Mesendoderm (in vitro differentiated cells): Measurements from ENCODE around the gene GRIFIN.

ENCODE experiments used
- DNase-seq: peaks from one replicate; pipeline ENCODE4 v3.0.0; 2013
- H2AK5ac ChIP-seq: 2 replicates; pipeline ENCODE4 v1.6.1; 2013; ENCODE audit warnings: low read length, inconsistent platforms
- H2BK120ac ChIP-seq: 2 replicates; pipeline ENCODE4 v1.6.1; 2013; ENCODE audit warnings: low read depth, mild to moderate bottlenecking, low read length, moderate library complexity, mixed read lengths
- H2BK15ac ChIP-seq: replicated peaks from 2 replicates; pipeline ENCODE4 v1.6.1; 2013; ENCODE audit warnings: low read depth, mild to moderate bottlenecking, moderate library complexity
- H2BK5ac ChIP-seq: 2 replicates; pipeline ENCODE4 v1.6.1; 2013; ENCODE audit warnings: low read length, inconsistent platforms
- H3K18ac ChIP-seq: 2 replicates; pipeline ENCODE4 v1.6.1; 2013; ENCODE audit warnings: mild to moderate bottlenecking, low read length, mixed read lengths
- H3K23ac ChIP-seq: one replicate; pipeline ENCODE4 v1.6.1; 2013; ENCODE audit warnings: low read length
- H3K27ac ChIP-seq: 2 replicates; pipeline ENCODE4 v1.5.1; 2013; ENCODE audit warnings: low read depth, mild to moderate bottlenecking, inconsistent platforms, low read length, moderate library complexity
- H3K27me3 ChIP-seq: 2 replicates; pipeline ENCODE4 v1.6.1; 2013; ENCODE audit warnings: low read length, control low read depth, mild to moderate bottlenecking, inconsistent platforms; ENCODE audit not compliant: insufficient read depth, poor library complexity
- H3K36me3 ChIP-seq: 2 replicates; pipeline ENCODE4 v1.6.1; 2013; ENCODE audit warnings: low read length, inconsistent platforms; ENCODE audit not compliant: control insufficient read depth, insufficient read depth
- H3K4ac ChIP-seq: one replicate; pipeline ENCODE4 v1.6.1; 2013; ENCODE audit warnings: low read depth, mild to moderate bottlenecking, low read length, moderate library complexity
- H3K4me1 ChIP-seq: 2 replicates; pipeline ENCODE4 v1.6.1; 2013; ENCODE audit warnings: low read depth, low read length, inconsistent platforms; ENCODE audit not compliant: control insufficient read depth
- H3K4me2 ChIP-seq: 2 replicates; pipeline ENCODE4 v1.6.1; 2013; ENCODE audit warnings: low read length
- H3K4me3 ChIP-seq: 2 replicates; pipeline ENCODE4 v1.5.1; 2013; ENCODE audit warnings: mild to moderate bottlenecking, low read length
- H3K56ac ChIP-seq: one replicate; pipeline ENCODE4 v1.6.1; 2013; ENCODE audit warnings: low read length
- H3K79me1 ChIP-seq: 2 replicates; pipeline ENCODE4 v1.6.1; 2013; ENCODE audit warnings: low read length, inconsistent platforms
- H3K79me2 ChIP-seq: 2 replicates; pipeline ENCODE4 v1.6.1; 2013; ENCODE audit warnings: mild to moderate bottlenecking, low read length; ENCODE audit not compliant: control insufficient read depth, insufficient read depth
- H3K9ac ChIP-seq: 2 replicates; pipeline ENCODE4 v1.6.1; 2013; ENCODE audit warnings: low read length, inconsistent platforms
- H4K5ac ChIP-seq: one replicate; pipeline ENCODE4 v1.6.1; 2013; ENCODE audit warnings: low read length
- H4K8ac ChIP-seq: one replicate; pipeline ENCODE4 v1.6.1; 2013; ENCODE audit warnings: low read depth, mild to moderate bottlenecking, control low read depth, low read length, moderate library complexity
- WGBS: extraction: QIAGEN DNeasy Blood & Tissue Kit; methylation state at CpG from one replicate; pipeline ENCODE4 v1.1.7; 2013; ENCODE audit warnings: low lambda C conversion rate, missing lambda C conversion rate; ENCODE audit not compliant: insufficient coverage; ENCODE audit errors: extremely low coverage; 5-methylcytosine and 5-hydroxymethylcytosine counted together

GRIFIN gene

GRCh38 chr7:2507208-2507916 is 31.2 kb upstream of the GRIFIN start:
- no peak overlapping the region for H4K8ac ChIP-seq
- H3K79me1 ChIP-seq: no peaks in the 10 kb centered on the region
- H3K36me3 ChIP-seq: no peaks in the 10 kb centered on the region
- H2AK5ac ChIP-seq: no peak overlapping the region
- H2BK5ac ChIP-seq: no peak overlapping the region
- no peak overlapping the region for H2BK15ac ChIP-seq
- no peaks in the 10 kb centered on the region for H3K27me3 ChIP-seq
- no peak overlapping the region for H3K4me3 ChIP-seq
- DNase-seq: no peak
- no peak overlapping the region for H3K4me2 ChIP-seq
- no peak overlapping the region for H3K9ac ChIP-seq
- WGBS: no CpG with 5 or more reads among the region's 26 CpGs
- H3K18ac ChIP-seq: no peak overlapping the region
- no peak overlapping the region for H3K23ac ChIP-seq
- no peak overlapping the region for H3K56ac ChIP-seq
- H2BK120ac ChIP-seq: no peak overlapping the region
- no peak overlapping the region for H3K4ac ChIP-seq
- H3K79me2 ChIP-seq: no peaks in the 10 kb centered on the region
- no peak overlapping the region for H3K27ac ChIP-seq
- no peaks in the 10 kb centered on the region for H3K4me1 ChIP-seq
- no peak overlapping the region for H4K5ac ChIP-seq

- Histone ChIP-seq H4K8ac (no peak overlapping the region), H3K79me2 (no peaks in the 10 kb centered on the region), H3K4me2 (no peak overlapping the region), H3K56ac (no peak overlapping the region), H3K4me3 (no peak overlapping the region), H3K79me1 (no peaks in the 10 kb centered on the region), H3K4ac (no peak overlapping the region), H3K9ac (no peak overlapping the region), H3K27ac (no peak overlapping the region), H2BK5ac (no peak overlapping the region), H3K36me3 (no peaks in the 10 kb centered on the region), H3K18ac (no peak overlapping the region), H2BK15ac (no peak overlapping the region), H3K4me1 (no peaks in the 10 kb centered on the region), H3K23ac (no peak overlapping the region), H2AK5ac (no peak overlapping the region), H3K27me3 (no peaks in the 10 kb centered on the region), H4K5ac (no peak overlapping the region), H2BK120ac (no peak overlapping the region)
- no CpG with 5 or more reads among the region's 14 CpGs for WGBS
- no peak for DNase-seq
These were observed 29.2 kb upstream of the GRIFIN start for GRCh38 chr7:2505401-2505800.

- WGBS: no CpG with 5 or more reads among the region's 19 CpGs
- H3K56ac ChIP-seq: no peak overlapping the region
These were observed 28.7 kb upstream of the GRIFIN start for GRCh38 chr7:2504889-2505375.

GRCh38 chr7:2504128-2504888 is 28.1 kb upstream of the GRIFIN start:
- Histone ChIP-seq H3K36me3 (no peaks in the 10 kb centered on the region), H3K79me1 (no peaks in the 10 kb centered on the region), H3K18ac (no peak overlapping the region), H2BK5ac (no peak overlapping the region), H2BK120ac (no peak overlapping the region), H3K27ac (no peak overlapping the region), H4K5ac (no peak overlapping the region), H4K8ac (no peak overlapping the region), H2AK5ac (no peak overlapping the region), H3K27me3 (no peaks in the 10 kb centered on the region), H3K4me2 (no peak overlapping the region), H3K4me3 (no peak overlapping the region), H3K4me1 (no peaks in the 10 kb centered on the region), H3K23ac (no peak overlapping the region), H3K4ac (no peak overlapping the region), H2BK15ac (no peak overlapping the region), H3K79me2 (no peaks in the 10 kb centered on the region), H3K9ac (no peak overlapping the region), H3K56ac (no peak overlapping the region)
- WGBS: no CpG with 5 or more reads among the region's 21 CpGs
- no peak for DNase-seq

More at GRCh38 chr7:2504889-2505375, 28.7 kb upstream of the GRIFIN start:
- no peak overlapping the region for H3K27ac ChIP-seq
- no peak overlapping the region for H3K4me2 ChIP-seq
- H3K27me3 ChIP-seq: no peaks in the 10 kb centered on the region
- H3K9ac ChIP-seq: no peak overlapping the region
- no peaks in the 10 kb centered on the region for H3K4me1 ChIP-seq
- H3K79me2 ChIP-seq: no peaks in the 10 kb centered on the region
- H3K79me1 ChIP-seq: no peaks in the 10 kb centered on the region
- no peak overlapping the region for H2AK5ac ChIP-seq
- no peak overlapping the region for H2BK120ac ChIP-seq
- H4K5ac ChIP-seq: no peak overlapping the region
- H2BK5ac ChIP-seq: no peak overlapping the region
- no peaks in the 10 kb centered on the region for H3K36me3 ChIP-seq
- H2BK15ac ChIP-seq: no peak overlapping the region
- no peak overlapping the region for H3K4ac ChIP-seq
- H4K8ac ChIP-seq: no peak overlapping the region
- no peak for DNase-seq
- no peak overlapping the region for H3K18ac ChIP-seq
- H3K4me3 ChIP-seq: no peak overlapping the region
- H3K23ac ChIP-seq: no peak overlapping the region

- Histone ChIP-seq H3K36me3 (no peaks in the 10 kb centered on the region), H3K4ac (no peak overlapping the region), H3K4me2 (no peak overlapping the region), H2AK5ac (no peak overlapping the region), H3K9ac (no peak overlapping the region), H3K27me3 (no peaks in the 10 kb centered on the region), H4K8ac (no peak overlapping the region), H3K4me3 (no peak overlapping the region), H3K23ac (no peak overlapping the region), H2BK15ac (no peak overlapping the region), H3K18ac (no peak overlapping the region), H3K4me1 (no peaks in the 10 kb centered on the region), H3K27ac (no peak overlapping the region), H3K79me2 (no peaks in the 10 kb centered on the region), H2BK5ac (no peak overlapping the region), H4K5ac (no peak overlapping the region), H2BK120ac (no peak overlapping the region), H3K79me1 (no peaks in the 10 kb centered on the region), H3K56ac (no peak overlapping the region)
- no peak for DNase-seq
- no CpG with 5 or more reads among the region's 25 CpGs for WGBS
These were observed 27.1 kb upstream of the GRIFIN start for GRCh38 chr7:2503056-2503941.
